Sigmoid colon (tissue), 7 donors: ENCODE data around the gene RNASEL. TPM values are rescaled to one million over a fixed set of nuclear protein-coding genes. Genes with fewer than 3 reads are reported as not detected.

Experiments
- polyA plus RNA-seq, 3 donors: library from polyadenylated mRNA; stranded (reverse); fragments of 200-250 nt; gene quantifications; one replicate each; pipeline ENCODE4 v1.2.3, GENCODE V29; 2013
- small RNA-seq, 3 donors: library from RNA; depleted of rRNA; stranded (forward); fragments of <200 nt; gene quantifications; one replicate each; pipeline ENCODE3, GENCODE V24; 2016
- total RNA-seq, 4 donors: library from RNA; depleted of rRNA; stranded (reverse); fragments of >200 nt; gene quantifications; one replicate each; pipeline ENCODE4 v1.1.0, GENCODE V29; 2016
- donor health status: healthy with polysubstance abuse.
- donor health status: Bipolar disorder and iron deficiency.
- donor health status: healthy.

Gene RNASEL
- total and polyA plus RNA-seq, 7 donors: 6.0 to 10.0 (median 7.4) TPM

Small RNA genes within 50 kb of the gene (small RNA-seq; reads per million reads assigned to genes)
- gene RF00017: 0 reads per million in 3 donors

Other genes starting within 250 kb of the RNASEL start
- gene GLUL, start 197.5 kb downstream of the RNASEL start, total RNA-seq: 1,000 to 10,000 TPM in 3 of 4 donors, 100 to 1,000 TPM in 1; 757 to 1,489 (median 1,456) TPM
- 100 to 1,000 TPM; 414 to 642 (median 638) TPM for gene GLUL, start 197.5 kb downstream of the RNASEL start, polyA plus RNA-seq
- not detected for gene TEDDM1, start 188.6 kb downstream of the RNASEL start, total RNA-seq
- not detected for gene TEDDM1, start 188.6 kb downstream of the RNASEL start, polyA plus RNA-seq
- not detected for gene RGSL1, start 139.1 kb downstream of the RNASEL start, total RNA-seq
- not detected for gene RGSL1, start 139.1 kb downstream of the RNASEL start, polyA plus RNA-seq
- gene RGS16, start 15.1 kb upstream of the RNASEL start, total RNA-seq: 10 to 100 TPM in 1 of 4 donors, 1 to 10 TPM in 2, under 1 TPM in 1; 0.83 to 12.4 (median 2.6) TPM
- 1 to 10 TPM in 2 of 3 donors, under 1 TPM in 1; 0.46 to 4.4 (median 1.2) TPM for gene RGS16, start 15.1 kb upstream of the RNASEL start, polyA plus RNA-seq
- gene RGS8, start 95.3 kb upstream of the RNASEL start, total RNA-seq: under 1 TPM in 1 of 4 donors, not detected in 3; 0.54 TPM
- gene RGS8, start 95.3 kb upstream of the RNASEL start, polyA plus RNA-seq: under 1 TPM in 2 of 3 donors, not detected in 1; under 0.01 to 0.04 TPM
- gene NPL, start 200.5 kb upstream of the RNASEL start, total RNA-seq: 10 to 100 TPM in 2 of 4 donors, 1 to 10 TPM in 2; 7.2 to 13.0 (median 11.1) TPM
- 10 to 100 TPM in 2 of 3 donors, 1 to 10 TPM in 1; 9.2 to 19.9 (median 12.6) TPM for gene NPL, start 200.5 kb upstream of the RNASEL start, polyA plus RNA-seq